PC-3 (cell line): ENCODE measurements around the gene PHLDA3.

Experiments
- EZH2phosphoT487 ChIP-seq: fragments of 300-600 bp; sonication (generic); IDR thresholded peaks from 2 replicates; pipeline ENCODE4 v1.6.1; 2018; ENCODE audit warnings: mild to moderate bottlenecking, antibody characterized with exemption, low read length, borderline replicate concordance
- TF ChIP-seq, protein P1 (sequence below): fragments of 300-600 bp; sonication (generic); conservative IDR thresholded peaks from 2 replicates; pipeline ENCODE4 v1.5.1; 2017; ENCODE audit warnings: antibody characterized with exemption, low read depth, mild to moderate bottlenecking, low read length

DNA sequence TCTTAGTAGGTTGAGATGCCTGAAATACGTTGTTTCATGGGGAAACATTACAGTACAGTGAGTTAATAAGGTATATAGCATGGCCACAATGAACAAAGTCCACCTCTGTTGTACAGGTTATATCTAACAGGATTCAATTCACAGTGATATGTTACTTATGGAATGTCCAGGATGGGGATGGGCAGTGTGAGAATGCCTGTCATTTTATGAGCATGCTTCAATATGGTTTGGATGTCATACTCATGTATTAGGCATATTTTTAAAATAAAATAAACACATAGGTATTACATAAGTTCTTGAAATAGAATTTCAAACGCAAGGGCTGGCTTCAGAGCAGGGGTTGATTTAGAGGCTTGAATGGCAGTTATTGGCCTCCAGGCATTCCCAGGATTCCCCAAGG, 6.1 kb upstream of the PHLDA3 start:
- TF ChIP-seq, protein P1, sequence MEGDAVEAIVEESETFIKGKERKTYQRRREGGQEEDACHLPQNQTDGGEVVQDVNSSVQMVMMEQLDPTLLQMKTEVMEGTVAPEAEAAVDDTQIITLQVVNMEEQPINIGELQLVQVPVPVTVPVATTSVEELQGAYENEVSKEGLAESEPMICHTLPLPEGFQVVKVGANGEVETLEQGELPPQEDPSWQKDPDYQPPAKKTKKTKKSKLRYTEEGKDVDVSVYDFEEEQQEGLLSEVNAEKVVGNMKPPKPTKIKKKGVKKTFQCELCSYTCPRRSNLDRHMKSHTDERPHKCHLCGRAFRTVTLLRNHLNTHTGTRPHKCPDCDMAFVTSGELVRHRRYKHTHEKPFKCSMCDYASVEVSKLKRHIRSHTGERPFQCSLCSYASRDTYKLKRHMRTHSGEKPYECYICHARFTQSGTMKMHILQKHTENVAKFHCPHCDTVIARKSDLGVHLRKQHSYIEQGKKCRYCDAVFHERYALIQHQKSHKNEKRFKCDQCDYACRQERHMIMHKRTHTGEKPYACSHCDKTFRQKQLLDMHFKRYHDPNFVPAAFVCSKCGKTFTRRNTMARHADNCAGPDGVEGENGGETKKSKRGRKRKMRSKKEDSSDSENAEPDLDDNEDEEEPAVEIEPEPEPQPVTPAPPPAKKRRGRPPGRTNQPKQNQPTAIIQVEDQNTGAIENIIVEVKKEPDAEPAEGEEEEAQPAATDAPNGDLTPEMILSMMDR: no peak
- TF ChIP-seq EZH2phosphoT487: no peak
